ENCODE measurements around the gene SCUBE3.

DNA sequence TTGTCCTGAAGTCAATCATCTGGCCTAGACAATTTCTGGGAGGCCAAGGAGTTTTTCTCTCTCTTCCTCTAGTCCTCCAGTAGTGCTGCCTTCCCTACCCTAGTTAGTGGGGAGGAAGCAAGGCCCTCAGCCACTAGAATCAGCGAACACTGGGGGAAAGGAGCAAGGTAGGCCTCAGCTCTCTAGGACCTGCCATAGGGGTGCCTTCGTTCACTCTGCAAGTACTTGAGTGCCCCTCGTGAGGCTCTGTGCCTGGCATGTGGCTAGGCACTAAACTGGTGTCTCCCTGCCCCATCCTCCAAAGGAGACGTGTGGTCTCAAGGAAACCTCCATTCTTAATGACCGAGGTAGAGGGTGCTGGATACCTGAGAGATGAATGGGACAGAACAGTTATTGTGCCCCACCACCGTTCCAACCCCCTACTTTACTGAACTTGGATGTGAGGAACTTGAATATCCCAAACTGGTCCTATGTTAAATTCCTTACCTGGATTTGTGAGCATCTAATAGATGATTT is 84.9 kb downstream of the SCUBE3 start:
- no peak for TF ChIP-seq CTCF (conservative IDR thresholded peaks at IDR 0.05; ENCODE audit: low read length)
- TF ChIP-seq EZH2phosphoT487 (IDR thresholded peaks at IDR 0.05; ENCODE audit: borderline replicate concordance), result no peak
